A549 (cell line): ENCODE measurements around the gene RGS6. TPM values are rescaled to one million over a fixed set of nuclear protein-coding genes. Genes with fewer than 3 reads are reported as not detected.

Experiments used
- ATAC-seq, 2 experiments: fragments of 200-7000 bp in 1 of 2; fragments of >200 bp in 1 of 2; cut with Nextera tagmentation in 1 of 2; cut with Tn5 transposase in 1 of 2; 3 replicates each; pipeline versions ENCODE4 v1.8.0 to v1.9.1; 2018 to 2020; ENCODE audit warnings: mild to moderate bottlenecking in 1 of 2, moderate library complexity in 1 of 2
- CTCF ChIA-PET: fragments of 300-600 bp; sonication (Branson Sonifier 250); formaldehyde crosslinking; extraction: SDS; loops from one replicate; lab custom pipeline; 2021; ENCODE audit warnings: antibody characterized with exemption, inconsistent platforms; lab: Yijun Ruan, JAX
- POLR2A ChIA-PET: fragments of 350-600 bp; formaldehyde crosslinking; extraction: SDS; loops from one replicate; lab custom pipeline; 2021; ENCODE audit warnings: antibody characterized with exemption, inconsistent platforms; lab: Yijun Ruan, JAX
- DNase-seq, 2 experiments: peaks; one replicate each; pipeline versions ENCODE4 v3.0.0 to v3.0.0-alpha.2; 2011 to 2016; ENCODE audit warnings: low read depth in 1 of 2, low spot score in 1 of 2
- FAIRE-seq: peaks from 2 replicates; lab custom pipeline; 2011; peaks lifted over from hg19 to GRCh38; lab: Jason Lieb, UNC
- H3K27ac ChIP-seq, 2 experiments: fragments of >200 bp; sonication (Bioruptor Twin); formaldehyde crosslinking; 3 replicates each; pipeline ENCODE4 v1.5.1; 2016 to 2017
- H3K4me1 ChIP-seq: fragments of >200 bp; sonication (Bioruptor Twin); formaldehyde crosslinking; 3 replicates; pipeline ENCODE4 v1.6.1; 2016
- H3K4me2 ChIP-seq: fragments of >200 bp; sonication (Bioruptor Twin); formaldehyde crosslinking; 3 replicates; pipeline ENCODE4 v1.6.1; 2016
- H3K4me3 ChIP-seq: fragments of >200 bp; sonication (Bioruptor Twin); formaldehyde crosslinking; 3 replicates; pipeline ENCODE4 v1.5.1; 2016
- H3K9me3 ChIP-seq: fragments of >200 bp; sonication (Bioruptor Twin); formaldehyde crosslinking; 3 replicates; pipeline ENCODE4 v1.6.1; 2016
- CBX2 ChIP-seq: fragments of 200-600 bp; sonication (generic); IDR thresholded peaks from 2 replicates; pipeline ENCODE4 v1.6.1; 2016; ENCODE audit warnings: low read depth, mild to moderate bottlenecking, borderline replicate concordance
- CBX8 ChIP-seq: fragments of 200-600 bp; sonication (generic); IDR thresholded peaks from 2 replicates; pipeline ENCODE4 v1.6.1; 2016
- CEBPB ChIP-seq, 2 experiments: fragments of >200 bp in 1 of 2; sonication (Bioruptor Twin) in 1 of 2; formaldehyde crosslinking in 1 of 2; IDR thresholded peaks; 2 replicates each; pipeline ENCODE4 v1.6.1; 2012 to 2016
- CHD4 ChIP-seq: fragments of 200-600 bp; sonication (generic); IDR thresholded peaks from 2 replicates; pipeline ENCODE4 v1.6.1; 2016; ENCODE audit warnings: antibody characterized with exemption, mild to moderate bottlenecking, borderline replicate concordance
- E2F6 ChIP-seq: IDR thresholded peaks from 2 replicates; pipeline ENCODE4 v1.6.1; 2012; ENCODE audit warnings: low read depth, borderline replicate concordance
- EHF ChIP-seq: fragments of 250-450 bp; sonication (Bioruptor Pico); IDR thresholded peaks from 2 replicates; pipeline ENCODE4 v1.5.0; 2020; ENCODE audit warnings: mild to moderate bottlenecking
- FOSB ChIP-seq: fragments of 250-450 bp; sonication (Bioruptor Pico); IDR thresholded peaks from 2 replicates; pipeline ENCODE4 v1.5.0; 2020; ENCODE audit warnings: mild to moderate bottlenecking, moderate library complexity
- HEYL ChIP-seq: fragments of 250-450 bp; sonication (Bioruptor Pico); IDR thresholded peaks from 2 replicates; pipeline ENCODE4 v1.8.0; 2021; ENCODE audit warnings: mild to moderate bottlenecking, moderate library complexity
- JUNB ChIP-seq: fragments of >200 bp; sonication (Bioruptor Twin); formaldehyde crosslinking; IDR thresholded peaks from 2 replicates; pipeline ENCODE4 v1.6.1; 2016
- KDM1A ChIP-seq: fragments of 200-600 bp; sonication (generic); IDR thresholded peaks from 2 replicates; pipeline ENCODE4 v1.6.1; 2016; ENCODE audit warnings: low read depth, mild to moderate bottlenecking
- KDM5A ChIP-seq: fragments of 200-600 bp; sonication (generic); IDR thresholded peaks from 2 replicates; pipeline ENCODE4 v1.6.1; 2016; ENCODE audit warnings: antibody characterized with exemption, mild to moderate bottlenecking
- MAFK ChIP-seq: fragments of 450-650 bp; IDR thresholded peaks from 2 replicates; pipeline ENCODE4 v1.6.1; 2014; ENCODE audit not compliant: partially characterized antibody
- MAX ChIP-seq: IDR thresholded peaks from 2 replicates; pipeline ENCODE4 v1.6.1; 2012
- MAZ ChIP-seq: fragments of 150-350 bp; IDR thresholded peaks from 2 replicates; pipeline ENCODE4 v1.6.1; 2014; ENCODE audit warnings: antibody characterized with exemption, low read depth, low read length, borderline replicate concordance
- PHF8 ChIP-seq: fragments of 200-600 bp; sonication (generic); IDR thresholded peaks from 2 replicates; pipeline ENCODE4 v1.6.1; 2016; ENCODE audit warnings: low read depth, mild to moderate bottlenecking, antibody characterized with exemption, moderate library complexity, borderline replicate concordance
- POLR2A ChIP-seq: IDR thresholded peaks from 2 replicates; pipeline ENCODE4 v1.6.1; 2012; ENCODE audit warnings: mild to moderate bottlenecking, low read length
- RAD21 ChIP-seq, 2 experiments: fragments of >200 bp in 1 of 2; sonication (Bioruptor Twin) in 1 of 2; formaldehyde crosslinking in 1 of 2; IDR thresholded peaks in 1 of 2; conservative IDR thresholded peaks in 1 of 2; 2 replicates in 1 of 2; 3 replicates in 1 of 2; pipeline ENCODE4 v1.6.1; 2012 to 2018; ENCODE audit warnings: inconsistent platforms in 1 of 2
- RARB ChIP-seq: fragments of 250-450 bp; sonication (Bioruptor Pico); IDR thresholded peaks from 2 replicates; pipeline ENCODE4 v1.8.0; 2021; ENCODE audit warnings: mild to moderate bottlenecking, moderate library complexity
- SMC3 ChIP-seq: fragments of >200 bp; sonication (Bioruptor Twin); formaldehyde crosslinking; IDR thresholded peaks from 3 replicates; pipeline ENCODE4 v1.6.1; 2018; ENCODE audit warnings: inconsistent platforms
- TFCP2L1 ChIP-seq: fragments of 250-450 bp; sonication (Bioruptor Pico); IDR thresholded peaks from 2 replicates; pipeline ENCODE4 v1.5.0; 2021; ENCODE audit warnings: mild to moderate bottlenecking
- TP53 ChIP-seq: fragments of 250-450 bp; sonication (Bioruptor Pico); IDR thresholded peaks from 2 replicates; pipeline ENCODE4 v1.5.0; 2021; ENCODE audit warnings: mild to moderate bottlenecking, moderate library complexity
- ZFP36 ChIP-seq: fragments of 450-650 bp; IDR thresholded peaks from 2 replicates; pipeline ENCODE4 v1.6.1; 2014; ENCODE audit warnings: borderline replicate concordance; ENCODE audit not compliant: partially characterized antibody
- ZSCAN20 ChIP-seq: fragments of 250-450 bp; sonication (Bioruptor Pico); IDR thresholded peaks from 2 replicates; pipeline ENCODE4 v1.8.0; 2022; ENCODE audit warnings: mild to moderate bottlenecking, moderate library complexity
- WGBS: methylation state at CpG from one replicate; pipeline ENCODE4 v1.1.6; 2017; ENCODE audit errors: missing lambda C conversion rate; 5-methylcytosine and 5-hydroxymethylcytosine counted together
- polyA plus RNA-seq, 4 experiments: library from polyadenylated mRNA; depleted of rRNA in 3 of 4; stranded (reverse); fragments of >200 nt; fragmentation: RNase III in 1 of 4; extraction: RNeasy Plus Mini Kit Qiagen cat#74134 plus additional on column Dnase treatment in 1 of 4; gene quantifications; 2 replicates in 3 of 4; 3 replicates in 1 of 4; pipeline ENCODE4 v1.2.3, GENCODE V29; 2011 to 2017
- TF ChIP-seq, protein P1 (sequence below): fragments of >200 bp; sonication (Bioruptor Twin); formaldehyde crosslinking; IDR thresholded peaks from 3 replicates; pipeline ENCODE4 v1.5.1; 2016

Gene RGS6
- polyA plus RNA-seq, 2 of the 4 experiments (the other 2 are of a cell fraction): not detected

- TF ChIP-seq CBX2: no peak
These were observed 623.4 kb downstream of the RGS6 start (continued) for GRCh38 chr14:72555609-72556000.

GRCh38 chr14:72557671-72558070, 625.4 kb downstream of the RGS6 start:
- no peak for TF ChIP-seq CEBPB (IDR thresholded peaks at IDR 0.05)
- TF ChIP-seq ZFP36: no peak
- TF ChIP-seq FOSB (CRISPR knock-in tag): no peak
- TF ChIP-seq MAFK: no peak
- TF ChIP-seq SMC3: no peak
- TF ChIP-seq MAX: no peak
- TF ChIP-seq KDM5A: no peak
- no peak for TF ChIP-seq CBX8
- TF ChIP-seq, protein P1, sequence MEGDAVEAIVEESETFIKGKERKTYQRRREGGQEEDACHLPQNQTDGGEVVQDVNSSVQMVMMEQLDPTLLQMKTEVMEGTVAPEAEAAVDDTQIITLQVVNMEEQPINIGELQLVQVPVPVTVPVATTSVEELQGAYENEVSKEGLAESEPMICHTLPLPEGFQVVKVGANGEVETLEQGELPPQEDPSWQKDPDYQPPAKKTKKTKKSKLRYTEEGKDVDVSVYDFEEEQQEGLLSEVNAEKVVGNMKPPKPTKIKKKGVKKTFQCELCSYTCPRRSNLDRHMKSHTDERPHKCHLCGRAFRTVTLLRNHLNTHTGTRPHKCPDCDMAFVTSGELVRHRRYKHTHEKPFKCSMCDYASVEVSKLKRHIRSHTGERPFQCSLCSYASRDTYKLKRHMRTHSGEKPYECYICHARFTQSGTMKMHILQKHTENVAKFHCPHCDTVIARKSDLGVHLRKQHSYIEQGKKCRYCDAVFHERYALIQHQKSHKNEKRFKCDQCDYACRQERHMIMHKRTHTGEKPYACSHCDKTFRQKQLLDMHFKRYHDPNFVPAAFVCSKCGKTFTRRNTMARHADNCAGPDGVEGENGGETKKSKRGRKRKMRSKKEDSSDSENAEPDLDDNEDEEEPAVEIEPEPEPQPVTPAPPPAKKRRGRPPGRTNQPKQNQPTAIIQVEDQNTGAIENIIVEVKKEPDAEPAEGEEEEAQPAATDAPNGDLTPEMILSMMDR: no peak
- TF ChIP-seq POLR2A: no peak
- TF ChIP-seq KDM1A: no peak
- 58% methylated on average over 6 of the region's 6 CpGs for WGBS
- no peaks in the 10 kb centered on the region for H3K4me1 ChIP-seq
- no peak overlapping the region for H3K27ac ChIP-seq
- FAIRE-seq (no peak), ATAC-seq (no peak), DNase-seq (no peak)
- no peaks in the 10 kb centered on the region for H3K9me3 ChIP-seq
- ChIA-PET POLR2A (no interaction called here), CTCF (interaction anchor here (1.3 kb wide), 1 partner anchor 11 kb away, joined by 4 read pairs; no protein-coding TSS in a partner anchor)
- no peak overlapping the region for H3K4me3 ChIP-seq
- H3K4me2 ChIP-seq: no peak overlapping the region

DNA sequence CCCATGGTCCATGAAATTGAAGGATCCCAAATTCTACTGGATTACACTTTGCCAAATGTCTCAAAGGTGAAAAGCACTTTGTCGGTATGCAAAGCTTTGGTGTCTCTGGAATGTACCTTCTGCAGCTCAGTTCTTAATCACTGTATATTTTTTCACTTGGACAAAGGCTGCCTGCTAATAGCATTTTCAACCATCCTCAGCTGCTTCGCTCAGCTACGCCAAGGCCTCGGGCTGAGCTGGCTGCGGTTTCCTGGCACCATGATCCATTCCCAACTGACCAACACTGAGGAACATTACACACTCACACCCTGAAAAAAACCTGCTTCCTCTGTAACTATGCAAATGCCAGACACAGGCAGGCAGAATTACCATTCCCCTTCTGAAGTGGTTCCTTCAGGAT, 626.5 kb downstream of the RGS6 start:
- Histone ChIP-seq H3K9me3 (no peaks in the 10 kb centered on the region), H3K4me1 (no peaks in the 10 kb centered on the region)
- ATAC-seq (no peak), DNase-seq (no peak)
- CTCF ChIA-PET: interaction anchor here (0.6 to 1.3 kb wide), 5 partner anchors 10 to 346 kb away, joined by 3 to 5 read pairs (median 4); no protein-coding TSS in a partner anchor
- TF ChIP-seq ZSCAN20 (CRISPR knock-in tag) (no peak), RARB (no peak), TFCP2L1 (CRISPR knock-in tag) (no peak), HEYL (CRISPR knock-in tag) (no peak), POLR2A (no peak), EHF (no peak), TP53 (CRISPR knock-in tag) (no peak), E2F6 (no peak), JUNB (no peak), MAZ (no peak), CHD4 (no peak), RAD21 (conservative IDR thresholded peaks at IDR 0.05 in 1 of 2, IDR thresholded peaks at IDR 0.05 in 1 of 2) (no peak), PHF8 (no peak)
- TF ChIP-seq, protein P1: no peak
- TF ChIP-seq, all 56 proteins: peak for 0
- POLR2A ChIA-PET: no interaction called here
- 77% methylated on average over 5 of the region's 5 CpGs for WGBS
- Histone ChIP-seq H3K4me2 (no peak overlapping the region), H3K27ac (no peak overlapping the region), H3K4me3 (no peak overlapping the region)
- no peak for FAIRE-seq
